K562 (cell line): ENCODE measurements around the gene UIMC1.

ENCODE experiments used
- CTCF ChIP-seq, 3 experiments: IDR thresholded peaks in 2 of 3; conservative IDR thresholded peaks in 1 of 3; 2 replicates each; pipeline ENCODE4 v1.5.1; 2011 to 2012; ENCODE audit warnings: low read length in 3 of 3, mild to moderate bottlenecking in 3 of 3, control low read depth in 2 of 3, improper control_type of control experiment in 1 of 3, inconsistent platforms in 1 of 3, low read depth in 1 of 3, mixed read lengths in 1 of 3, moderate library complexity in 1 of 3; ENCODE audit not compliant: insufficient read depth in 2 of 3
- ELF1 ChIP-seq: fragments of 200-800 bp; sonication (Bioruptor generic); IDR thresholded peaks from 2 replicates; pipeline ENCODE4 v1.6.1; 2016; ENCODE audit warnings: missing genetic modification characterization, missing compliant biosample characterization
- HMG20B ChIP-seq: fragments of 250-450 bp; sonication (Bioruptor Pico); IDR thresholded peaks from 2 replicates; pipeline ENCODE4 v1.5.0; 2021; ENCODE audit warnings: mild to moderate bottlenecking
- KLF1 ChIP-seq: fragments of 450-650 bp; IDR thresholded peaks from 2 replicates; pipeline ENCODE4 v1.6.1; 2016; ENCODE audit warnings: missing genetic modification characterization, missing compliant biosample characterization
- POLR2A ChIP-seq: fragments of 450-650 bp; conservative IDR thresholded peaks from 2 replicates; pipeline ENCODE4 v1.6.1; 2016
- POLR2AphosphoS5 ChIP-seq: IDR thresholded peaks from 2 replicates; pipeline ENCODE4 v1.6.1; 2011; ENCODE audit warnings: mild to moderate bottlenecking, low read depth, low read length, moderate library complexity; ENCODE audit not compliant: control insufficient read depth, insufficient read depth
- RCOR1 ChIP-seq, 2 experiments: IDR thresholded peaks; 2 replicates each; pipeline ENCODE4 v1.6.1; 2012; ENCODE audit warnings: low read depth in 2 of 2, low read length in 2 of 2, borderline replicate concordance in 1 of 2, improper control_type of control experiment in 1 of 2
- SIN3A ChIP-seq, 2 experiments: fragments of 150-350 bp in 1 of 2; IDR thresholded peaks; 2 replicates each; pipeline ENCODE4 v1.6.1; 2011 to 2016; ENCODE audit warnings: borderline replicate concordance in 2 of 2, low read depth in 2 of 2, low read length in 2 of 2, mild to moderate bottlenecking in 2 of 2, moderate library complexity in 2 of 2; ENCODE audit not compliant: control insufficient read depth in 1 of 2
- SMAD3 ChIP-seq: fragments of 450-650 bp; formaldehyde crosslinking; conservative IDR thresholded peaks from 2 replicates; pipeline ENCODE4 v1.4.0; 2020; ENCODE audit warnings: mild to moderate bottlenecking
- TAF1 ChIP-seq: IDR thresholded peaks from 2 replicates; pipeline ENCODE4 v1.6.1; 2011; ENCODE audit warnings: mild to moderate bottlenecking, low read length, moderate library complexity; ENCODE audit not compliant: insufficient read depth, control insufficient read depth, severe bottlenecking; ENCODE audit errors: extremely low read depth
- TCF7 ChIP-seq: sonication (generic); IDR thresholded peaks from 2 replicates; pipeline ENCODE4 v1.6.1; 2016; ENCODE audit warnings: antibody characterized with exemption, borderline replicate concordance
- ZNF140 ChIP-seq: fragments of 250-450 bp; sonication (Bioruptor Pico); IDR thresholded peaks from 2 replicates; pipeline ENCODE4 v1.8.0; 2021; ENCODE audit warnings: moderate library complexity, mild to moderate bottlenecking, inconsistent platforms
- ZNF217 ChIP-seq: sonication (generic); formaldehyde crosslinking; IDR thresholded peaks from 2 replicates; pipeline ENCODE4 v1.8.0; 2022; ENCODE audit warnings: mild to moderate bottlenecking, missing genetic modification reagents
- TF ChIP-seq, protein P1 (sequence below): IDR thresholded peaks from 2 replicates; pipeline ENCODE4 v1.6.1; 2016; ENCODE audit warnings: missing genetic modification characterization, missing compliant biosample characterization

DNA sequence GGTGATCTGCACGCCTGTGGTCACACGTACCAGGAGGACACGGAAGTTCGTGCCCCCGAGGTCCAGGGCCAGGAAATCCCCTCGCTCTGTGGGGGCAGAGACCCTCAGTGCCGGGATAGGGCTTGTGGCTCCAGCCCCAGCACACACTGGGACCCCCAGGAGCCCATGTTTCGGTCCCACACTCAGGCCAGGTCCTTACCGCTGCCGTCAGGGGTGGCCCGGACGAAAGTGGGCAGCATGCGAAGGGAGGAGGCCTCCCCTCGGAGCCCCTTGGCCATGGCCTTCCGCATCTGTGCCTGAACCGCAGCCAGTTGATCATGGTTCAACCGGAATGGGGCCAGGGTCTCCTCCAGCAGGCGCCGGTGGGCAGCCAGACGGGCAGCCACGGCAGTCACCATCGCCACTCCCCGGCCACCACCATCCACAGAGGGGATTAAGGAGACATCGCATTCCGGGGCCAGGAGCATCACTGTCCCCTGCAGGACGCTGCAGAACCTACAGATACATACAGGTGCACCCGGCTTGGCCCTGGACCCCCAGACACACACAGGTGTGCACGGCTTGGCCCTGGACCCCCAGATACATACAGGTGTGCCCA, 119.2 kb downstream of the UIMC1 start:
- TF ChIP-seq CTCF (IDR thresholded peaks at IDR 0.05 in 2 of 3, conservative IDR thresholded peaks at IDR 0.05 in 1 of 3; ENCODE audit: insufficient read depth in 2 of 3, low read depth in 1 of 3, low read length in 3 of 3) (peak; percentile 21 to 40 (median 26); a peak in 4 of 6 replicates), TAF1 (no peak), TCF7 (no peak), ELF1 (tag) (no peak), POLR2A (no peak), KLF1 (tag) (no peak), ZNF140 (CRISPR knock-in tag) (no peak), RCOR1 (IDR thresholded peaks at IDR 0.05; ENCODE audit: borderline replicate concordance in 1 of 2, low read depth in 2 of 2, low read length in 2 of 2) (no peak), SIN3A (IDR thresholded peaks at IDR 0.05; ENCODE audit: borderline replicate concordance in 2 of 2, control insufficient read depth in 1 of 2, low read depth in 2 of 2, low read length in 2 of 2) (no peak), HMG20B (CRISPR knock-in tag) (no peak), ZNF217 (no peak), POLR2AphosphoS5 (no peak), SMAD3 (CRISPR knock-in tag) (no peak)
- TF ChIP-seq, protein P1, sequence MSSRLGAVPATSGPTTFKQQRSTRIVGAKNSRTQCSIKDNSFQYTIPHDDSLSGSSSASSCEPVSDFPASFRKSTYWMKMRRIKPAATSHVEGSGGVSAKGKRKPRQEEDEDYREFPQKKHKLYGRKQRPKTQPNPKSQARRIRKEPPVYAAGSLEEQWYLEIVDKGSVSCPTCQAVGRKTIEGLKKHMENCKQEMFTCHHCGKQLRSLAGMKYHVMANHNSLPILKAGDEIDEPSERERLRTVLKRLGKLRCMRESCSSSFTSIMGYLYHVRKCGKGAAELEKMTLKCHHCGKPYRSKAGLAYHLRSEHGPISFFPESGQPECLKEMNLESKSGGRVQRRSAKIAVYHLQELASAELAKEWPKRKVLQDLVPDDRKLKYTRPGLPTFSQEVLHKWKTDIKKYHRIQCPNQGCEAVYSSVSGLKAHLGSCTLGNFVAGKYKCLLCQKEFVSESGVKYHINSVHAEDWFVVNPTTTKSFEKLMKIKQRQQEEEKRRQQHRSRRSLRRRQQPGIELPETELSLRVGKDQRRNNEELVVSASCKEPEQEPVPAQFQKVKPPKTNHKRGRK (tag) = no peak
